Ishikawa (cell line): ENCODE data around the gene ITGA8.

Experiments
- CEBPB ChIP-seq: IDR thresholded peaks from 2 replicates; pipeline ENCODE4 v1.6.1; 2012
- CREB1 ChIP-seq: IDR thresholded peaks from 2 replicates; pipeline ENCODE4 v1.6.1; 2012; ENCODE audit warnings: low read depth
- EP300 ChIP-seq: IDR thresholded peaks from 2 replicates; pipeline ENCODE4 v1.6.1; 2012; ENCODE audit warnings: borderline replicate concordance
- FOXM1 ChIP-seq: IDR thresholded peaks from 2 replicates; pipeline ENCODE4 v1.6.1; 2012; ENCODE audit warnings: low read depth, borderline replicate concordance
- RAD21 ChIP-seq: IDR thresholded peaks from 2 replicates; pipeline ENCODE4 v1.6.1; 2012; ENCODE audit warnings: low read depth
- TAF1 ChIP-seq: IDR thresholded peaks from 2 replicates; pipeline ENCODE4 v1.6.1; 2012; ENCODE audit warnings: low read depth, mild to moderate bottlenecking
- TCF12 ChIP-seq: IDR thresholded peaks from 2 replicates; pipeline ENCODE4 v1.6.1; 2012; ENCODE audit warnings: low read depth
- TEAD4 ChIP-seq: IDR thresholded peaks from 2 replicates; pipeline ENCODE4 v1.6.1; 2012
- YY1 ChIP-seq: IDR thresholded peaks from 2 replicates; pipeline ENCODE4 v1.6.1; 2012; ENCODE audit warnings: low read depth
- ZBTB7A ChIP-seq: IDR thresholded peaks from 2 replicates; pipeline ENCODE4 v1.6.1; 2012; ENCODE audit warnings: low read depth
- TF ChIP-seq, protein P1 (sequence below): IDR thresholded peaks from 2 replicates; pipeline ENCODE4 v1.6.1; 2012; ENCODE audit warnings: low read depth, mild to moderate bottlenecking
- TF ChIP-seq, protein P2 (sequence below): IDR thresholded peaks from 2 replicates; pipeline ENCODE4 v1.6.1; 2012
- TF ChIP-seq, protein P3 (sequence below): IDR thresholded peaks from 2 replicates; pipeline ENCODE4 v1.6.1; 2012

DNA sequence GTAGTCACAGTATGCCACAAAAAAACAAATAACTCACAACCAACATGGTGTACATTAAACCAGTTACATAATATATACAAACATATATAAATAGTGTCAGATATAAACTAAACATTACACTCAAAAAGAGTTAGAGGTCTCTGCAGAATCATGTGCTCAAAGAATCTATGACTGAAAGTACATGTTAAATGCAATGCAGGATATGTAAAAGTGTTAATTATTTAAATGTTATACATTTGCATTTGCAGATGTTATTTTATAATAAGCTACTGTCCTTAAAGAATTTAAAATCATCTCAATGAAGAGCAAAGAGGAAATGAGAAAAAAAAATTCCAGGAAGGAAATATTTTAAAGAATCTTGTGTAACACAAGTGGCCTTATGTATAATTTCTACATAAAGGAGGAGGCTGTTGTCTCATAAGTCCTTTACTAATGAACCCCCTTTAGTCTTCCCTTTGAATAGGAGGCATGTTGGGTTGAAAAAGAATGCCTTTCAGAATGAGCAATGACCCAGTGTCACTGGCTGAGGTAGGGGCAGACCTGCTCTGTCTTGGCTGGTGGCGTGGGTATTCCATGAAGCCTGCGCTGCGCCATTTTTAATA, 148.9 kb downstream of the ITGA8 start:
- TF ChIP-seq EP300 (no peak), TAF1 (no peak), RAD21 (no peak), CREB1 (no peak), TCF12 (no peak), YY1 (no peak), ZBTB7A (no peak), TEAD4 (no peak), CEBPB (no peak), FOXM1 (no peak)
- TF ChIP-seq, protein P1, sequence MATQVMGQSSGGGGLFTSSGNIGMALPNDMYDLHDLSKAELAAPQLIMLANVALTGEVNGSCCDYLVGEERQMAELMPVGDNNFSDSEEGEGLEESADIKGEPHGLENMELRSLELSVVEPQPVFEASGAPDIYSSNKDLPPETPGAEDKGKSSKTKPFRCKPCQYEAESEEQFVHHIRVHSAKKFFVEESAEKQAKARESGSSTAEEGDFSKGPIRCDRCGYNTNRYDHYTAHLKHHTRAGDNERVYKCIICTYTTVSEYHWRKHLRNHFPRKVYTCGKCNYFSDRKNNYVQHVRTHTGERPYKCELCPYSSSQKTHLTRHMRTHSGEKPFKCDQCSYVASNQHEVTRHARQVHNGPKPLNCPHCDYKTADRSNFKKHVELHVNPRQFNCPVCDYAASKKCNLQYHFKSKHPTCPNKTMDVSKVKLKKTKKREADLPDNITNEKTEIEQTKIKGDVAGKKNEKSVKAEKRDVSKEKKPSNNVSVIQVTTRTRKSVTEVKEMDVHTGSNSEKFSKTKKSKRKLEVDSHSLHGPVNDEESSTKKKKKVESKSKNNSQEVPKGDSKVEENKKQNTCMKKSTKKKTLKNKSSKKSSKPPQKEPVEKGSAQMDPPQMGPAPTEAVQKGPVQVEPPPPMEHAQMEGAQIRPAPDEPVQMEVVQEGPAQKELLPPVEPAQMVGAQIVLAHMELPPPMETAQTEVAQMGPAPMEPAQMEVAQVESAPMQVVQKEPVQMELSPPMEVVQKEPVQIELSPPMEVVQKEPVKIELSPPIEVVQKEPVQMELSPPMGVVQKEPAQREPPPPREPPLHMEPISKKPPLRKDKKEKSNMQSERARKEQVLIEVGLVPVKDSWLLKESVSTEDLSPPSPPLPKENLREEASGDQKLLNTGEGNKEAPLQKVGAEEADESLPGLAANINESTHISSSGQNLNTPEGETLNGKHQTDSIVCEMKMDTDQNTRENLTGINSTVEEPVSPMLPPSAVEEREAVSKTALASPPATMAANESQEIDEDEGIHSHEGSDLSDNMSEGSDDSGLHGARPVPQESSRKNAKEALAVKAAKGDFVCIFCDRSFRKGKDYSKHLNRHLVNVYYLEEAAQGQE = no peak
- TF ChIP-seq, protein P2, sequence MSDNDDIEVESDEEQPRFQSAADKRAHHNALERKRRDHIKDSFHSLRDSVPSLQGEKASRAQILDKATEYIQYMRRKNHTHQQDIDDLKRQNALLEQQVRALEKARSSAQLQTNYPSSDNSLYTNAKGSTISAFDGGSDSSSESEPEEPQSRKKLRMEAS = no peak
- TF ChIP-seq, protein P3, sequence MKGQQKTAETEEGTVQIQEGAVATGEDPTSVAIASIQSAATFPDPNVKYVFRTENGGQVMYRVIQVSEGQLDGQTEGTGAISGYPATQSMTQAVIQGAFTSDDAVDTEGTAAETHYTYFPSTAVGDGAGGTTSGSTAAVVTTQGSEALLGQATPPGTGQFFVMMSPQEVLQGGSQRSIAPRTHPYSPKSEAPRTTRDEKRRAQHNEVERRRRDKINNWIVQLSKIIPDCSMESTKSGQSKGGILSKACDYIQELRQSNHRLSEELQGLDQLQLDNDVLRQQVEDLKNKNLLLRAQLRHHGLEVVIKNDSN = no peak
